ENCODE measurements around the gene KRT12.

Gene KRT12

DNA sequence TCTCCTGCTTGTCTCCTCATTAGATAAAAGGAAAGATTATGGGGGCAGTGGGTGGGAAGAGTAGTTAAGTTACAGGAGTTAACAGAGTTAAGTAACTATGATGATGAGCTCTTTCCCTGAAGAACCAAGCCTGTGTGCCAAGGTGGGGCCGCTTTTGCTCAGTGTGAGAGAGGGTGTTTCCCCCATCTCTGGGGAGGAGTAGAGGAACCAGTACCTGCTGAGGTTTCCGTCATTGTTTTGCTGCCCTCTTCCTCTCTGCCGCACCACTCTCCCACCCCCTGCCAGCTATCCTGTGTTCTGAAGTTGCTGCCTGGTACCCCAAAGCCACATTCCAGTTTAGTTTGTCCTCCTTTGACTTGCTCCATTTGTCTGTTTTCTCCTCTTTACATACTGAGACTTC lies 23.8 kb downstream of the KRT12 start:
- no peak for DNase-seq (ENCODE audit: low spot score)

DNA sequence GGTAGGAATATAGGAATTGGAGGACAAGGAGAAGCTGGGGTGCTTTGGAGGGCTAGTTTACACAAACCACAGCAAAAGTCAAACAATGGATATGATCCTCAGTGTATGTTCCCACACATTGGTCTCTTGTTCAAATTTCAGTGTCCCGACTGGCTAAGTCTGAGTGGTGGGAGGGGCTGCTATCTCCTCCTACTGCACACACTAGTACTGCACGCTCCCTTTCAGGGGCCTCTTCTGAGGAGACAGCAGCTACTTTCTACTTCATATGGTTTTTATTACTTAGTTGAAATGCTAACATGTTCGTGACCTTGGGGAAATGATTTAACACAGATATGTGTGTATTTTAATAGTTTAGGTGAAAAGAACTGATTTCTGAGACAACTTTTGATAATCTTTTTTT lies 25.8 kb downstream of the KRT12 start:
- no peak for DNase-seq (ENCODE audit: low spot score)

DNA sequence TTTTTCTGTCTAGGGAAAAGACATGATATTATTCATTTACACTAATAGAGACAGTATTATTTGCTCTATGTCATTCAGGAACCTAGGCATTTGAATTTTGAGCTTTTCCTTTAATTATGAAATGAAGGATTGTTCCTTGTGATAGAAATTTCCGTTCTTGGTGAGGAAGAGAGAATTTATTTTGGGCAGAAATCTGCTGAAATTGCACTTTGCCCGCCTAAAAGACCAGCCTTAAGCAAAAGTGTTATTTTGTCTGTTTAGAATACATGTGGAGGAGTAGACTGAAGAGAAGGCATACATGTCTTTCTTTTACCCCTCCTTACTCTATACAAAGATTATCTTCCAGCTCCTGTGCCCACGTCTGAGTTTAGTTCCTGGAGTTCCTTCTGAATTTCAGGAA lies 27.8 kb downstream of the KRT12 start:
- no peak for DNase-seq (ENCODE audit: low spot score)

DNA sequence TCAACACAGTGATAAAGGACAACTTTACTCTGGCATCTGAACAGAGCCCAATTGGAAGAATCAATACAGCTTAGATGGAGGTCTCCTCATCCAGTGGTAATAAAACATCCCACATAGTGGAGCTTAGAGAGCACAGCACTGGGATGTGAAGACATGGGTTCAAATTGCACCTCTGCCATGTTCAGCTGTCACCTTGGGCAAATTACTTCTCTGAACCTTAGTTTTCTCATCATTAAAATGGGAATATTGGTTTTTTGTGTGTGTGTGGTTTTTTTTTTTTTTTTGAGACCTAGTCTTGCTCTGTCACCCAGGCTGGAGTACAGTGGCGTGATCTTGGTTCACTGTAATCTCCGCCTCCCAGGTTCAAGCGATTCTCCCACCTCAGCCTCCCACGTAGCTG lies 31.0 kb downstream of the KRT12 start:
- DNase-seq (ENCODE audit: low spot score), result no peak

DNA sequence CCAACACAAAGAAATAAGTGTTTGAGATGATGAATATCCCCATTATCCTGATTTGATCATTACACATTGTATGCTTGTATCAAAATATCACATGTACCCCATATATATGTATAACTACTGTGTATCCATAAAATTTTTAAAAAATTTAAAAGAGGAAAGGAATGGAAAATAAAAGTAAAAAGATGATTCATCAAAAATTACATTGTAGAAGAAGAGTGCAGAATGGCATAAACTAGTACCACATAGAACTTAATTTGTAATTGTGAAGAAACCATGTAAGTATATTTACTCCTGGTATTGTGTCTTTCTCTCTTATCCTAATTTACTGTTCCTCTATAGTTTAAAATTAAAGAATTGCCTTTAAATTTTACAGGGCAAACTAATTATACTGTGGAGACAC lies 33.1 kb downstream of the KRT12 start:
- DNase-seq (ENCODE audit: low spot score), result no peak

DNA sequence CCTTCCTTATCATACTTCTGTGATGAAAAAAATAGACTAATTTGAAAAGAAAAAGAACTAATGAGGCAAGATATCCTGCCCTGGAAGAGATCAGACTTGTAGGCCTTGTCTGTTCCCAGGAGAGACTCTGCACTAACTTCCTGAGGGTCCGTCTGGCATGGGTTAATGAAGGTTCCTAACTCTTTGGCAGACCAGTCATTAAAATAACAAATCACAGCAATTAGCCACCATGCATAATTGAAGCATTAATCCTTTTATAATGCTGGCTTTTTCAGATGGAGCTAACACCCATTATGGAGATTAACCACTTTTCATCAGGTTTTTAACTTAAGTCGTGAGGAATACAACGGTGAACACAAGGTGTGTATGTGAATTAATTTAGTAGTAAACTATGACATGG lies 34.2 kb downstream of the KRT12 start:
- no peak for DNase-seq (ENCODE audit: low spot score)

DNA sequence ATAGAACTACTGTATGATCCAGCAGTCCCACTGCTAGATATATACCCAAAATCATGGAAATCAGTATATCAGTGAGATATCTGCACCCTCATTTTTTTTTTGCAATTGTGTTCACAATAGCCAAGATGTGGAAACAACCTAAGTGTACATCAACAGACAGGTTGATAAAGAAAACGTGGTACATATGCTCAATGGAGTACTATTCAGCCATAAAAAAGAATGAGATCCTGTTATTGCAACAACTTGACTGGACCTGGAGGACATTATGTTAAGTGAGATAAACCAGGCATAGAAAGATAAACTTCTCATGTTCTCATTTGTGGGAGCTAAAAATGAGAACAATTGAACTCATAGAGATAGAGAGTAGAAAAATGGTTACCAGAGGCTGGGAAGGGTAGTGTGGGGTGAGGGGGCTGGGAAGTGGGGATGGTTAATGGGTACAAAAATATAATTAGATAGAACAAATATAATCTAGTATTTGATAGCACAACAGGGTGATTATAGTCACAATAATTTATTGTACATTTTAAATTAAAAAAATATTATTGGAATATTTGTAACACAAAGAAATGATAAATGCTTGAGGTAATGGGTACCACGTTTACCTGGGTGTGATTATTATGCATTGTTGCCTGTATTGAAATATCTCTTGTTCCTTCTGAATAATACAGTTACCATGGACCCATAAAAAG lies 36.8 kb downstream of the KRT12 start:
- no peak for DNase-seq (ENCODE audit: low spot score)

DNA sequence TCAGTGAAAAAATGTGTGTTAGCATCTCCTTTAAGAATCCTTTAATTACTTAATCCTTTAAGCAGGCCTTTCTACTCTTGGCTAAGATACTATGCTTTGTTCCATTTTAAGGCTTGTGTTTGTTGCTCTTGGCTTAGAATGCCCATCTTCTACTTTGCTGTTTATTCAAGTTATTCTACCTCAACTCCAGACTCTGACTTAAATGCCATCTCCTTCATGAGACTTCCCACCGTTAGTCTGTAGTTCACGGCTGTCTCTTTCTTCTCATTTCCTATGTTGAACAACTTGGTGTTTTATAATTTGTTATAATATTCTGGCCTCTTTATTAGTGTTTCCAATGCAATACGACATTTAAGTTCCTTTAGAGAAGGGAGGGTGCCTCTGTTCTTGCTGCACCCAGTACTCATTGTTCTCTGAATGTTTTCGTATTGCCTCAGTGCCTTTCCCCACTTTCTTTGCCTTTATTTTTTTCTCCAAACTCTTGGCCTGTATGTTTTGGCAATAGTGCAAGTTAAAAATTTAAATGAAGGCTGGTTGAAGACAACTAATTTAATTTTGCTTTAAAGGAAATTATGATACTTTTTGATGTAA lies 38.5 kb downstream of the KRT12 start:
- DNase-seq (ENCODE audit: low spot score), result no peak

DNA sequence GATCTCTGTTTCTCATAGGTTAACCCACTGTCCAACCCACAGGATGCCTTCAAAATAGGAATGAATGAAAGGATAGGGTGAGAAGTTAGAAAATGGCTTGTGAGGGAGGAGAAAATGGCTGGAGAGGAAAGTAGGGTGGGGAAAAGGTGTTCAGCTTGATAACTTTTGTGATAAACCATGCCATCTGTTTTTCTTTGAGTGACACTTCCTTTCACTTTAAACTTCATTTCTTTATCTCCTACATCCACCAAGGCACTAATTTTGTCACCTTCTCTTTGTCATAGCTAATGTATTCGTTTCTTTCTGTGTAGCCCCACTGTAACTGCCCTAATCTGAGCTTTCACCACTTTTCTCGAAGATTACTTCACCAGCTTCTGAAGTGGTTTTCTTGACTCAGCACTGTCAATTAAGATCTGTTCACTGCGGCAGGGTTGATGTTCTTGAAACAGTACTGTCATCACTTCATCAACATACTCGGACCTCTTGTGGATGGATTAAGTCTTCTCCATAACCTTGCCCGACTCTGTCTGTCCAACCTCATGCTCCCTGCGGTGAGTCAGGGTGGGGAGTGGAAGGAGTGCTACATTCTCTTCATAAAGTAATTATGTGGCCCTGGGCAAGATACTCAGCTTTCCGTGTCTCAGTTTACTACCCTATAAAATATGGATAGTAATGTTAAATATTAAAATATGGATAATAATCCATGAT lies 39.1 kb downstream of the KRT12 start:
- no peak for DNase-seq (ENCODE audit: low spot score)

DNA sequence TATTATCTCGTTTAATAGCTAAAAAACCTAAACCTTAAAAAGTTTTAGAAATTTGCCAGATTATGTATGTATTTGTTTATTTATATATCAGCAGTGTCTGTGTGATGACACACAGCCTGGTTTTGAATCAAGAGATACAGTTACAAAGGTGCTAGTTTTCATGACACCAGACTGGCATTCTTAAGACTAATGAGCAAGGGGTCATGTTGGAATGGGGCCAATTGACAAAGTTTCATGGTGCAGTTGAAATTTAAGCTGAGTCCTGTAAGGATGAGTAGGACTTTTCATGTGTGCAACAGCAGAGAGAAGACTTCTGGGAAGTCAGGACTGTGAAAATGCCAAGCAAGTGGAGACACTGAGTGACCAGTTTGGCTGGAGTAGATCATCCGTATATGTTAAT lies 41.4 kb downstream of the KRT12 start:
- no peak for DNase-seq (ENCODE audit: low spot score)

DNA sequence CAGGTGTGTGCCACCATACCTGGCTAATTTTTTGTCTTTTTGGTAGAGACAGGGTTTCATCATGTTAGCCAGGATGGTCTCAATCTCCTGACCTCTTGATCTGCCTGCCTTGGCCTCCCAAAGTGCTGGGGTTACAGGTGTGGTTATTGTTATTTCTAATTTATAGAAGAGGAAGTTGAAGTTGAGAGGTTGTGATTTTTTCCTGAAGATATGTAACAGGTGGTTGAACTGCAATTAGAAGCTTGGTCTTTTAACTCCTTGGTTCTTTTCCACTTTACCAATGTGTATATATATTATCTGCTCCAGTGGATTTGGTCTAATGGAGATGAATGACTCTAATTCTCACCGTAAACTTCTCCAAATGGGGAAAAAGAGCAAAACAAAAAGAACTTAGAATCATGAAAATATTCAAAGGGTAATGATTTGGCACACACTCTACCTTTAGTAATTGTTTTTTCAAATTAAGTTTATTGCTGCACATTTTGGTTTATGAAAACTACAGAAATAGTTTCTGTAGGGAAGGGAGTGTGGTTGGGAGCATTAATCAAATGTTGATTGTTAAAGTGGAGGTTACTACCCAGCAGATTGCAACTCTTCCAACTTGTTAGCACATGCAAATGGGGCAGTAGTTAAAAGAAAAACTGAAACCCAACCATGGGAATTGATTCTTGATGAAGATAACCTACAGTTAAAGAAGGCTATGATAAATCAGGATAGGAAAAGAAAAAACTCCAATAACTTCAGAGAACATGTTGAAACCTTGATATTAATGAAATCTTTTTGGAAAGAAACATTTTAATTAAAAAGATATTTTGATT lies 42.8 kb downstream of the KRT12 start:
- no peak for DNase-seq (ENCODE audit: low spot score)

DNA sequence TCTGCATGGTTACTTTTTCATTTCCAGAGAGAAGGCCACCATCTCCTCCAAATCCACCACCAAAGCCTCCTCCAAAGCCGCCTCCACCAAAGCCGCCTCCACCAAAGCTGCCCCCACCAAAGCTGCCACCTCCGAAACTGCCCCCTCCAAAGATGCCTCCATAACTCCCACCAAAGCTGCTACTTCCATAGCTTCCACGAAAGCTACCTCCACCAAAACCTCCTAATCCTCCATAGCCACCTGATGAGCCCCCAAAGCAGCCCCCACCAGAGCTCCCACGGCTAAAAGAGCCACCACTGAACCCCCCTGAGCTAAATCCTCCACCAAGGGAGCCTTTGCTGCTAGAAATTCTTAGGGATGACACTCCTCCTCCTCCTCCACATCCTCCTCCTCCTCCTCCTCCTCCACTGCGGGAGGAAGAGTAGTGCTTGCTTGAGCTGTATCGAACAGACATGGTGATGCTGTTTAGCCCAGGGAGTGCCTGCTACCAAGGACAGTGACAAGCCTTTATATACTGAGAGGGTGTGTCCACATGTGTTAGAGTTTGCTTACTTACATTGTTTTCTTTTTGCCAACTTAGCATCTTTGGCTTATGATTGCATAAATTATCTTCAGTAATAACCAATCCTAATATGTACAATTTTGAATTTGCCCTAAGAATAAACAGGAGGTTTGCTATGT lies 44.8 kb downstream of the KRT12 start, which contains the start of gene KRT10:
Gene KRT10 (minus strand): TSS at position 483 of the 681 bp plus-strand sequence. CDS start 29 bp downstream, at position 454.
- no peak for DNase-seq (ENCODE audit: low spot score)

DNA sequence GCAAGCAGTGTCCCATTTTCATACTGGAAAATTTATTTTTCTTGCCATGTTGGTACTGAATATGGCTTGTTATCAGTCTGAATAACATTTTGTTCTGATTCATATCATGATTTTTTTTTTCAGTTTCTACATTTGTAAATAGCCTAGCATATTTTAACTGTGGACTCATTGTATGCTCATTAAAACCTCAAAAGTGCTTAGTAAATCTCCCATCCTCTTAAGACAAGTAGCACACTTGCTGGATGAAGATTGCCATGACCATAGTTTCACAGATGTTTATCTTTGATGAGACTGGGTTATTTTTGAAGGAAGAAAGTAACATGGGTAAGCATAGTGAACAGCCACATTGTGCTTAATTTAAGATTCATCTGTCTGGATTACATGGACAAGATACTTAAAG lies 45.5 kb downstream of the KRT12 start:
- no peak for DNase-seq (ENCODE audit: low spot score)

DNA sequence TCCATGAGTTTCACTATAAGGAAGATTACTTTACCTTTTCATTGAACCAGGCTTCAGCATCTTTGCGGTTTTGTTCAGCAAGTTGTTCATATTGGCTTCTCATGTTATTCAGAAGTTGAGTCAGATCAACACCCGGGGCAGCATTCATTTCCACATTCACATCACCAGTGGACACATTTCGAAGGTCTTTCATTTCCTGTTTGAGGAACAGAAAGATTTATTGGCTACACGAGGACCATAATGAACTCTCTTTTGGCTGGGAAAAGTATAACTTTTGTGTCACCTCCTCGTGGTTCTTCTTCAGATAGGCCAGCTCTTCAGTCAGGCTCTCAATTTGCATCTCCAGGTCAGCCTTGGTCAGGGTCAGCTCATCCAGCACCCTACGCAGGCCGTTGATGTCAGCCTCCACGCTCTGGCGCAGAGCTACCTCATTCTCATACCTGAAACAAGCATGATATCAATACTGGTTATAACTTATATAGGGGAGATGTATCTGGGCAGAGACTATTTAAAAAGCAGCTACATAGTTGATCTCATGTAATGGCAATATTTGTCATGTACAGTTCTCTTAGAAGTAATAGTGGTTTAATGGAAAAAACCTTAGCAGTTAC lies 46.7 kb downstream of the KRT12 start:
- no peak for DNase-seq (ENCODE audit: low spot score)

DNA sequence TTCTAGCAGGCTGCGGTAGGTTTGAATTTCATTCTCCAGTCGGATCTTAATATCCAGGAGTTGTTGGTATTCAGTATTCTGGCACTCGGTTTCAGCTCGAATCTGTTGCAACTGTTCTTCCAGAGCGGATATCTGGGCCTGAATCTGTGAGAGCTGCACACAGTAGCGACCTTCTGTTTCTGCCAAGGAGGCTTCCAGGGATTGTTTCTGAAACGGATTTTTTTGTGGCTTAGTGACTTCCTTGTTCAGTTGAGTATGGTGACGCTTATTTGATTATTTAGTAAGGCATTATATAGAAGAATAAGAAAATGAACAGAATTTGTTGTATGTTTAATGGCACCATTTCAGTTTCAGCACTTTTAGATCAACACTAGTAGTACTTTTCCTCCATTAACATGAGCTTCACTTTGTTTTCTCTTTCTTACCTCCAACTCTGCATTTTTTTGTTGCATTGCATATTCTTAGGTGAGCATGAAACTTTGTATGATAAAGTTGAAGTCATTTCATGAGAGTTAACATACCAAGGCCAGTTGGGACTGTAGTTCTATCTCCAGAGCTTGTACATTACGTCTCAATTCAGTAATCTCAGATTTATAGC lies 47.4 kb downstream of the KRT12 start:
- DNase-seq (ENCODE audit: low spot score), result no peak

DNA sequence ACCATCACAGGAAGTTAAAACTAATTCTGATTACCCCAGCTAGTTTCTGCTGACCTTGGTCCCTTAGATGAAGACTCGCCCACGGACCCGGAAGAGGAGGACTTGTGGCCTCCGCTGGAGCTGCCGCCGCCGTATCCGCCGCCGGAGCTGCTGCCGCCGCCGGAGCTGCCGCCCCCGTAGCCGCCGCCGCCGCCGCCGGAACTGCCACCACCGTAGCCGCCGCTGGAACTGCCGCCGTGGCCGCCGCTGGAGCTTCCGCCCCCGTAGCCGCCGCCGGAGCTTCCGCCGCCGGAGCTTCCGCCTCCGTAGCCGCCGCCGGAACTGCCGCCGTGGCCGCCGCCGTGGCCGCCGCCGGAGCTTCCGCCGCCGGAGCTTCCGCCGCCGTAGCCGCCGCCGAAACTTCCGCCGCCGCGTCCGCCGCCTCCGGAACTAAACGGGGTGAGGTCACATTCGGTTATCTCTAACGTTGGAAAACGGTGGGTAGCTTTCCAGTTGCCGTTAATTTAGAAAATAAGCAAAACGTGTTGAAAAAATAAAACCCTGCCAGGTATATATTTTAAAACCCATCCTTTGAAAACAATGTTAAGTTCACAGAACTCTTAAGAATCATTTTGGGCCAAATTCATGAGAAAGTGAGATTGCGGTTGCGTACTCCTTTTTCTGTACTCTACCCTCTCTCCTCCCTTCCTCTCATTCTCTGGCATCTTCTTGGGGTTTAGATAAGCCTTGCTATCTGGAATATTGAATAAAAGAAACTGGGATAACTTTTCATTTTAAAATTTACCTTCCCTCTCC lies 48.1 kb downstream of the KRT12 start:
- DNase-seq (ENCODE audit: low spot score), result peak; percentile 93

DNA sequence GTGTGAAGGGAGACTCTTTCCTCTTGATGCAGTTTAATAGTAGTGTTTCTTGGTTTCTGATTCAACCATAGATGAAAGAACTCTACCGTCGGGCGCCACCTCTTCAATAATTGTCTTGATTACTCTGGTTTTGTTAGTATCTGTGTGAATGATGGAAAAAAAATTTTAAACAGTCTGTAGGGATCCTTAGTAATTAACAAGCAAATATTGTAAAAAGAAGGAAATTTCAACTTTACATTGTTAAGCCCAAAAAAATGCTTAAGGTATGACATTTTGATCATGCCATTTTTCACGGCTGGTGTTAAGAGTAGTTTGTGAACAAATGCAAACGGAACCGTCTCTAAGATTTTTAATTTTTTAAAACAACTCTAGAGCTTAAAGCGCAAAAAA lies 48.7 kb downstream of the KRT12 start:
- no peak for DNase-seq (ENCODE audit: low spot score)

DNA sequence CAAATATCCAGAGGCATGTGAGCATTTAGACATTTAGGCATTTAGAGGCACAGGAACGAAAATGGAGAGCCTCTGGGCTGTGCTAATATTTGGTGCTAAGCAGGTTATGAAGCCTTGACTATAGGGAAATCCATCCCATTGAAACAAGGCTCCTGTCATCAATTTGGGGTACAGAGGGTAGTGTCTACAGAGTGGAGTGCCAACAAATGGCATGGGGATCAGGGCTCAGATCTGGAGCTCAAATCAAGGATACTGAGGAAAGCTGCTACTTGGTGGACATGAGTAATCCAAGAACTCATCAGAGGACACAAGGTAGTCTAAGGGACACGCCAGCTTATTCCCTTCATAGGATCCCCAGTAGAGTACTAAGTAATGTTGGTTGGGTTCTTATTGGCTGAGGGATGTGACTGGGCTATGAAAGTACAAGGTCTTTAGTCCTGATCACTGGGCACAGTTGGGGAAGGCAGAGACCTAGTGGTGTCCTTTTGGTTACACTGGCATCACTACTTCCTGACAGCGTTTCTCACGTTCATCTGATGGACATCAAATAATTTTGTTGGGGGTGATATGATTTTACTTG lies 49.8 kb downstream of the KRT12 start:
- DNase-seq (ENCODE audit: low spot score), result no peak

DNA sequence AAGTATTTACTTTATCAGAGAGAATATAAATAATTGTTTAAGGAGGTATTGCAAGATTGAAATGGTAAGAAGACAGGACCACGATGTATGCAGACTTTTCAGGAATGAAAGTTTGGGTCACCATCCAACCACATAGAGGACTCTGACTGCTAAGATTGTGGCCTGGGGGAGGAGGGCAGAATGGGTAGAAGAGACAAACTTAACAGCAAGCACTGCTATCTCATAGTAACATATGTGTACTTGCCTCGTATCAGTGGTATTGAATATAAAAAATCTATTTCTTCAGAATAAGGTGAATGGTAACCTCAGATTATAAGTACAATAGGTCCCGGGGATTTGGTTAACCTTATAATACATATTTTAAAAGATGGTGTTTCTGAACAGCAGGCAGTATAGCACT lies 50.5 kb downstream of the KRT12 start:
- DNase-seq (ENCODE audit: low spot score), result no peak

DNA sequence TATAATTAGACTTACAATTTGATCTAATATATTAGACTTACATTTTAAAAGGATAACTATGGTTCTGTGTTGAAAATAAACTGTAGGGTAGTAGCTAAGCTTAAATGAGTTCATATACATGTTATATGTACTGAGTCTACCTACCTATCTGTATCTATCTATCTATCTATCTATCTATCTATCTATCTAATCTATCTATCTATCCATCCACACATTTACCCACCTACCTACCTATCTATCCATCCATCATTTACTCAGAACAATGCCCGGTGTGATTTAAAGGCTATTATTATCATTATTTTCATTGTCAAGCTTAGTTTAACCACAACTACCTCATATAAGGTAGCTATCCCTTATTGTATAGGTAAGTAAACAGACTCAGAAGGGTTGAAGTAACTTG lies 51.6 kb downstream of the KRT12 start:
- DNase-seq (ENCODE audit: low spot score), result no peak

Data from left forelimb (tissue), 1 donor.